ENCODE measurements around the gene ANKDD1B.

DNA sequence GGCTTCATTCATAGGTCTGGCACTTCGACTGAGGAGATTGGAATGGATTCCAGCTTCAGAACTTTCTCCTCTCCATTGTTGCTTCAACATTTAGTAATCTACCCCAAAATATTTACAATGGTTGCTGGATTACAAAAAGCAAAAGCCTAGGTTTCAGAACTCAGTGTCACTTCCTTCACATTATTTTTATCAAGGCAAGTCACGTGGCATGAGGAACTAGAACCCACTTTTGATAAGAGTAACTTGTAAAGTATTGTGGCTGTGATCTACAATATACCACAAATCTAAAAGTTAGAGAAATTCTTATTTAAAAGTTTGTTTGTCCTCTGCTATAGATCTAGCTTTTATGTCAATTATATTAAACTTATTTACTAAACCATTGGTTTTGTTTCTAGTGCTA, 39.7 kb upstream of the ANKDD1B start:
- TF ChIP-seq, protein P1, sequence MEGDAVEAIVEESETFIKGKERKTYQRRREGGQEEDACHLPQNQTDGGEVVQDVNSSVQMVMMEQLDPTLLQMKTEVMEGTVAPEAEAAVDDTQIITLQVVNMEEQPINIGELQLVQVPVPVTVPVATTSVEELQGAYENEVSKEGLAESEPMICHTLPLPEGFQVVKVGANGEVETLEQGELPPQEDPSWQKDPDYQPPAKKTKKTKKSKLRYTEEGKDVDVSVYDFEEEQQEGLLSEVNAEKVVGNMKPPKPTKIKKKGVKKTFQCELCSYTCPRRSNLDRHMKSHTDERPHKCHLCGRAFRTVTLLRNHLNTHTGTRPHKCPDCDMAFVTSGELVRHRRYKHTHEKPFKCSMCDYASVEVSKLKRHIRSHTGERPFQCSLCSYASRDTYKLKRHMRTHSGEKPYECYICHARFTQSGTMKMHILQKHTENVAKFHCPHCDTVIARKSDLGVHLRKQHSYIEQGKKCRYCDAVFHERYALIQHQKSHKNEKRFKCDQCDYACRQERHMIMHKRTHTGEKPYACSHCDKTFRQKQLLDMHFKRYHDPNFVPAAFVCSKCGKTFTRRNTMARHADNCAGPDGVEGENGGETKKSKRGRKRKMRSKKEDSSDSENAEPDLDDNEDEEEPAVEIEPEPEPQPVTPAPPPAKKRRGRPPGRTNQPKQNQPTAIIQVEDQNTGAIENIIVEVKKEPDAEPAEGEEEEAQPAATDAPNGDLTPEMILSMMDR (IDR thresholded peaks at IDR 0.05), result no peak
- TF ChIP-seq POLR2A (IDR thresholded peaks at IDR 0.05), result no peak

Measured in adrenal gland (tissue), 5 donors.